GOT3 (cell line): ENCODE results near the gene LGR5.
"Not testable (repeated sequence)": the region's sequence is repeated elsewhere in the genome, so short reads cannot be mapped to it uniquely, and the experiment has no call there.

Experiments used
- DNase-seq: peaks from one replicate; lab custom pipeline; 2025; ENCODE audit warnings: mixed read lengths; lab: John Stamatoyannopoulos, UW

Gene LGR5

GRCh38 chr12:71476513-71476912 lies 36.9 kb downstream of the LGR5 start:
- peak; percentile 65 for DNase-seq

DNA sequence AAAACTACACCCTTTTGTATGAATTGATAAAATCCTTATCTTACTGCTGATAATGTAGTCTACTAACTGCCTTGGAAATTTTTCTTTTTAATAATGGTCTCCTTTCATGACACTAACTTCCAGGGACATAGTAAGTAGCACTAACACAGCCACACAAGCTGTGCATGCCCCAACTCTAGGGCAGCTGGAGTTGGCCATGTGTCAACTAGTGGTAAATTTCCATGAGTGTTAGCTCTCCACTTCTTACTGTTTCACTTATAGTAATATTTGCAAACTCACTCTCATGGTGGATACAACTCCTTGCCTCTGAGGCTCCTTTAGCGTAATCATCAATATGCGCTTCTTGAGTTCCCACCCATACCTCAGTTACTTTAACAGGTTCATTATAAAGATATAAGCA lies 38.0 kb downstream of the LGR5 start:
- DNase-seq = no peak

- no peak for DNase-seq
Measured at GRCh38 chr12:71478270-71478669, 38.7 kb downstream of the LGR5 start.

DNA sequence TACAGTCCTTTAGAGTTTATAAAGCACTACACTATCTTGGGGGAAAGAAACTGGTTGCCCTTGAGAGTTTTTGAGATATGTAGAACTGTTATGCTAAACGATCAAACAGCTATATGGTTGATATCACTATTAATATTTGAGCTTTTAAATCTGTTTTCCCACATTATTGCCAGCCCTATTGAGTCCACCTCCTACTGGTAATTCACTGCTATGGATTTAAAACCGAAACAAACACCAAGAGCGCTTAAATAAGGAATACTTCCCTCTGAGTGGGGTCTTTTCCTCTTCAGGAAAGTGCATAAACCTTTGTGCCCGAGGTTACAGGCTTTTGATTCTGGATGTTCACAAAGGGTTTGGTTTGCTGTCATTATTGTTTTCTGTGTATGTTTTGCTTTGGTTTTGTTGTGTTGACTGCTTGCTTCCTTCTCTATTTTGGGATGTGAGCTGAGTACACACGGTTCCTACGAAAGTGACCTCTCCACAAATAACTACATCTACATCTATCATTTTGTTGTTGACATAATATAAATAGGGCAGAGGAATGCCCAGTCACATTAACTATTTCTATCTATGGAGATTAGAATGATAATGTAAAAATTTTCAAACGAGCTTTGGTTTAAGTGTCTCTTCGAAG lies 44.8 kb downstream of the LGR5 start:
- no peak for DNase-seq

- not testable (repeated sequence) for DNase-seq
Measured at GRCh38 chr12:71490844-71491243, 51.2 kb downstream of the LGR5 start.

DNA sequence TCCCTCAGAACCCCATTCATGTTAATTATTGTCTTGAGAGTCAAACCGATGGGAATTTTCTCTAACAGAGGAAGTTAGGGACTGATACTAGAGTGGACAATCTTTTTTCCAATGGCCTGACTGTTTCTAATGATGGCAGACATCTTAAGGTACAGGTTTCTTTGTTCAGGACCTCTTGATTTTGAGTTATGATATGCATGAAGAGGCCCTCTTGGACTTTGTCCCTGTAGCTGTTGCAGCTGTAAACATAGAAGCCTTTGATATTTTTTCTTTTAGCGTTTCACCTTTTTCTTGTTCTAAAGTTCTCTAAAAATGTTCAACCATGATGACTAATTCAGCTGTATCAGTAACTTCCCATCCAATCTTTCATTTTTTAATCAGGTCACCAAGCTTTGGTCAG lies 53.0 kb downstream of the LGR5 start:
- DNase-seq = no peak

DNA sequence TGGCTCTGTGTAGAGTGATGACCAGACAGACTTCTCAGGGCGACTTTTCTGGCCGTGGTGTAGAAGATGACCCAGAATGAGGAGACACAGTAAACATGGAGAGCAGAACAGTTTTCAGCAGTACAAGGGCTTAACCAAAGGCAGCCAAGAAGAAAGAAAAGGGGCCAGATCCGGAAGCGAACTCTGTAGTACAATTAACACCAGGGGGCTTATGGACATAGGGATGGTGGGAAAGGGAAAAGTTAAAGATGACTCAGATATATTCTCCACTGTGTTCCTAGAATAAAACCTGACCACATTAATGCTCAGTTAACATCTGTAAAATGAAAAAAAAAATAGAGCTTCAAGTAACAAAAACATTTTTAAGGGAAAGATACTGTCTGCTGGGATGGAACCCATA lies 60.2 kb downstream of the LGR5 start:
- no peak for DNase-seq

DNA sequence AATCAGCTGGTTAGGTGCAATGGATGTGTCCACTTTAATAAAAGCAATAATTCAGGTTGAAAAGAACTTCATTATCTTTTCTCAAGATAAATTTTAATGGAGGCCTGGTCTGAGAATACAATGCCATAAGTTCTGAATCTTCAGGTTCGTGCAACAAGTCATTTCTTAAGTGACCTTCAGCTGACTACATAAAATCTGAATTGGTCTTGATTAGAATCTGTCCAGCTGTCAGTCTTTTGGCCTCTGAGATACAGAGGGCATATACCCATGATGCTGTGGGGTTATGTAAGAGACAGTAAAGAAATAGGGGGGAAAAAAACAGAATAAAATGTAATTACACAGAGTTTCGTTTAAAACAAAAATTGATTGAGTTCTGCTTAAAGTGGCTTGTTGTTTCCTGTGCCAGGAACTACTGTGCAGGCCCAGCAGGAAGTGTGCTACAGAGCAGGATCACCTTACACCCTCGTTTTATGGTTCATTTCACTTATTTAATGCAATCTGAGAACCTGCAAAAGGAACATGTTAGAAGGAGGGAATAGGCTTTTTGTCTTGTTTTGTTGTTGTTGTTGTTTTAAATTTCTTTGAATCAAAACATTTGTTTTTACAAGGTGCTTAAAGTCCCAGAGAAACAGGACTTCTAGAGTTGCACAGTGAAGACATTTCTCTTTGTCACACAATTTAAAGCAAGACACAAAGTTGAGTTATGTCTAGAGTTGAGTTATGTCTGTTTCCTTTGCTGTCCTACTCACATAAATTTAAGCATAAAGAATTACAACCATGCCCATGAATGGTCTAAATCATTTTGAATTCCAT lies 64.2 kb downstream of the LGR5 start:
- DNase-seq = no peak

GRCh38 chr12:71504476-71504875 lies 64.9 kb downstream of the LGR5 start:
- no peak for DNase-seq

DNA sequence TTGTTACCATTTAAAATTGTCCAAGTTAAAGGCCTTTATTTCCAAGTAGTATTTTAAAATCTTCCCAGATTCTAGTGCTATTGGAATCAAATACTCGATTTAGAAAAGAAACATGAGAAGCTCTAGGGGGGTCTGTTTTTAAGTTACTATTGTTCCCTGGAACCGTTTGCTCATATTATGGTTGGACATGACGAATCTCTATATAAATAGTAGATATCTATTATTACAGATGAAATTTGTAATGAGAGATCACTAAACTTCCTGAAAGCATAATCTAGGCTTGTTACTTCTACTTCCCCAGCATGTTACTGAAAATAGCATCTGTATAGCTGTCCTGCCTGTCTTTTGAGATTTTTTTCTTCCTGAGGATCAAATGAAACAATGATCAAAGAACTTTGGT lies 70.1 kb downstream of the LGR5 start:
- no peak for DNase-seq

DNA sequence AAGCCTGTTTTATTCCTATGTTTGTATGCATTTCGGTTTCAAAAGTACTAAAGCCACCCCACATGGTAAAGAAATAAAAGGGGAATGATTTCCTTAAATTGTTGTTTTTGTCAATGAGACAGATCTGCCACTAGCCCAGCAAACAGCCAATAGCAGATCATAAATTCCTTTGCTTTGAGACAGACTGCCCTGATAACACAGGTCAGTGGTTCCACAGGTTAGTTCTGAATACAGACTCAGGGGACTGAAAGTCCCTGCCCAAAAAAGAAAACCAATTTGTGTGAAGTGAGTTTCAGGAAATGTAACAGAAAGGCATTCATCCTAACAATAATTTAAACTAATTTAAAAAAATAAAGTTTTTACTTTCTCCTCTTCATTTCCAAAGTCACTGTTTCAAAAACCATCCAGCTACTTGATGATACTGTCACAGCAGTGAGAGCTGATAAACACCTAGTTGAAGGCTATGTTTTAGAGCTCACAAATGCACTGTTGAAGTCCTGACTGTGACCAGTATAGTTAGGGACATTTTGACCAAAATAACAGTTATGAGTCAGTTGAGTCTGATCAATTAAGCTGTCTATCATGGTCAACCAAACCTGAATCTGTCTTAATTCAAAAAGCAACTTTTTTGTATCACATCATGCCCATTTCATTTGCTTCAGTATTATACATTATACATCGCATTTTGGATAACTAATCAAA lies 77.7 kb downstream of the LGR5 start:
- DNase-seq = no peak

GRCh38 chr12:71521125-71521524 lies 81.5 kb downstream of the LGR5 start:
- DNase-seq = no peak

DNA sequence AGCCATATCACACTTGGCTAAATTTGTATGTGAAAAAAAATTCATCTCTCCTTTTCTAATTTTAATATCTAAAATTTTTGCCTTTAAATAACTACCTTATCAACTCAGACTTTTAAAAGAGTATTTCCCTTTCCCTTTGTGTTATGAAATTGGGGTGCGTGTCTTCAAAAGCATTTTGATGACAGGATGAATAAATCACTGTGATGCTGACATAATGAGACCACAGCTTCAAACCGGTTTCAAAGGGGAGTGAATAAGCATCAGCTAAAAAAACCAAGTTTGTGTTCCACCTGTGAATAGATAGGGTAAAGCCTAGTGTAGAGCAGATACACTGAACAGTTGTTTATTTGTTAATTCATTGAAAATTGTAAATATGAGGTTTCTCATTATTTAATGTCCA lies 85.0 kb downstream of the LGR5 start:
- no peak for DNase-seq

- no peak for DNase-seq
Measured at GRCh38 chr12:71533703-71534102, 94.1 kb downstream of the LGR5 start.

- no peak for DNase-seq
Measured at GRCh38 chr12:71536279-71536938, 96.8 kb downstream of the LGR5 start.

- DNase-seq = no peak
Measured at GRCh38 chr12:71536939-71537622, 97.5 kb downstream of the LGR5 start.

GRCh38 chr12:71538807-71539206 lies 99.2 kb downstream of the LGR5 start:
- DNase-seq = no peak

DNA sequence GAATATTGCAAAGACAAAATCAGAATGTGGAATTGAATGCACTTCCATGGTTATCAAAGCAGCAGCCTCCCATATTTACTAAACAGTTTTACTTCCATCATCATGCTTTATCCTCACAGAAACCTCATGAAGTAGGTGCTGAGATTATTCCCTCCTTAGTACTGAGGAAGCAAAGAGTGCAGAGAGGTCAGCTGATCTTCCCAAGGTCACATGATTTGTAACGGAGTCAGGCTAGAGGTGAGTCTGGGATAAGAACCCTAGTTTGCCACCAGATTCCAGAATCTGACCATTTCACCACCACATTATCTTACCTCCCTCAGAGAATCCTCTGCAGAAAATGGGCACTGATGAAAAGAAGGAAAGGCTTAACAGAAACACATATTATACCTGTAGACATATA lies 102.0 kb downstream of the LGR5 start:
- no peak for DNase-seq

DNA sequence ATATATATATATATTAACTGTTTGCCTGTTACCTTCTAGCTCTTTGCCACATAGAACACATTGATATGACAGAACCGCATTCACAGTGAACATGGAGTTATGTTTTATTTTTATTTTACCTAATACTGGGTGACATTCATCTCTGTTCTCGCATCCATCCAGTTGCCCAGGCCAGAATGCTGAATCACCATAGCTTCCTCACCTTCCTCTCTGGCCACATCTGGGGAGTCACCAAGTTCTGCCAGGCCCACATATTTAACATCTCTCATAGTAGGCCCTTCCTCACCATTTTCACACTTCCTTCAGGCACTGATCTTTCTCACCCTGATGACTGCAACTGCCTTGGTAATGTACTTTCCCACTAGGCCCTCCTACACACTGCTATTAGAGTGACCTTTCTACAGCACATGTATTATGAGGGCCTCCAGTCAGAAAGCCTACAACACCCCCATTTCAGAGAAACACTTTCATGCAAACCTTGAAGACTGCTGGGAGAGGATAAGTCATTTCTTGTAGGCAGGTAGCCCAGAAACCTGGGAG lies 106.8 kb downstream of the LGR5 start:
- DNase-seq = no peak

DNA sequence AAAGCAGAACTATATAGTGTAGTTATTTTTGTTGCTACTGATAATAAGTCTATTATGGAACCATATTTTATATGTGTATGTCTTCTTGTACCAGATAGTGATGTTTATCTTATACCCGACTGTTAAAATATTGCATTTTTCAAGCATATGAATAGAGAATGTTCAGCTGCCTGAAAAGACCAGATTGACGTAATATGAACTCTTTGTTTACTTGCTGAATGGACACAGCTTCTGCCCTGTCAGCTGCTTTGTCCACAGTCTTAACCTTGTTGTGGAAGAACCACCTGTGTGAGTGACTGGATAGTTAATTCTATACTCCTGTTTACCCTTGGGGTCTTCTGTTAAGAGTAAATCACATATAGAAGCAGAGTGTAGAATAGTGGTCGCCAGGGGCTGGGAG lies 109.3 kb downstream of the LGR5 start:
- no peak for DNase-seq

DNA sequence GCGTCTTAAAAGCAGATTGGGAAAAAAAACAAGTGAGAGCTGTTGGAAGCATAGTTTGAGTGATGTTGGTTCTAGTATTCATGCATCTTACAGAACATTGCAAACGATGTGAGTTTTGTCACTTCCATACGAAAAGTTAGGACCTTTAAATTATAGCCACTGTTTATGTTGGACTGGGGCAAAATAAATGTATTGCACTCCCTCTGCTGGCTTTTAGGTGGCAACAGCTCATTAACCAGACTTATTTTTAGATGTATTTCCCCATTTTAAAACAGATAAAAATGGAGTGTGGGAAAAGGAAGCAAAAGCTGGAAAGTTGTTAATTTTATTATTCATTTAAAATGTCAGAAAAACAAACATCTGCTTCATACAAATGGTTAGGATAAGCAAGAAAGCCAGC lies 111.9 kb downstream of the LGR5 start:
- DNase-seq = no peak
